Stomach (tissue), 9 donors: ENCODE measurements around the gene NDUFS4. TPM values are rescaled to one million over a fixed set of nuclear protein-coding genes. Genes with fewer than 3 reads are reported as not detected.

Experiments
- DNase-seq, 2 donors: peaks; one replicate each; pipeline versions ENCODE4 v3.0.0 to v3.0.0-alpha.2; 2013 to 2019
- H3K27ac ChIP-seq, 5 donors: fragments of 200-600 bp in 4 of 5; sonication (generic) in 4 of 5; one replicate each; pipeline ENCODE4 v1.5.1; 2013 to 2019; ENCODE audit warnings: mild to moderate bottlenecking in 1 of 5, moderate library complexity in 1 of 5
- H3K27me3 ChIP-seq, 3 donors: fragments of 200-600 bp; sonication (generic); one replicate each; pipeline ENCODE4 v1.5.1; 2017 to 2019; ENCODE audit warnings: mixed run types in 1 of 3
- H3K36me3 ChIP-seq, 4 donors: fragments of 200-600 bp; sonication (generic); 1 replicate in 3 of 4; 2 replicates in 1 of 4; pipeline ENCODE4 v1.5.1; 2016 to 2019
- H3K4me1 ChIP-seq, 4 donors: fragments of 200-600 bp; sonication (generic); one replicate each; pipeline ENCODE4 v1.5.1; 2016 to 2019
- H3K4me3 ChIP-seq, 4 donors: fragments of 200-600 bp; sonication (generic) in 3 of 4; one replicate each; pipeline ENCODE4 v1.5.1; 2016 to 2019; ENCODE audit warnings: mild to moderate bottlenecking in 1 of 4
- H3K9me3 ChIP-seq, 4 donors: fragments of 200-600 bp; sonication (generic); one replicate each; pipeline ENCODE4 v1.5.1; 2016 to 2019
- EP300 ChIP-seq: sonication (generic); formaldehyde crosslinking; IDR thresholded peaks from one replicate; pipeline ENCODE4 v1.6.1; 2017; ENCODE audit warnings: antibody characterized with exemption
- POLR2A ChIP-seq, 4 donors: fragments of 450-650 bp; IDR thresholded peaks; one replicate each; pipeline ENCODE4 v1.6.1; 2016; ENCODE audit warnings: antibody characterized with exemption in 4 of 4, control low read depth in 2 of 4, mild to moderate bottlenecking in 1 of 4, moderate library complexity in 1 of 4
- POLR2AphosphoS5 ChIP-seq, 3 donors: sonication (generic); formaldehyde crosslinking; IDR thresholded peaks; one replicate each; pipeline ENCODE4 v1.6.1; 2016; ENCODE audit warnings: antibody characterized with exemption in 3 of 3
- WGBS, 5 donors: extraction: QIAGEN DNeasy Blood & Tissue Kit in 3 of 5; methylation state at CpG; one replicate each; pipeline versions ENCODE4 v1.1.5 to v1.1.7; 2013 to 2018; 5-methylcytosine and 5-hydroxymethylcytosine counted together
- intact Hi-C: fragments of 100-400 bp; cut with DNase I; formaldehyde crosslinking; loops from one replicate; pipeline ENCODE4 v1.15.1; 2023; ENCODE audit warnings: low total_unique reads
- polyA plus RNA-seq, 3 donors: library from polyadenylated mRNA; stranded (reverse); fragments of 200-250 nt; gene quantifications; one replicate each; pipeline ENCODE4 v1.2.3, GENCODE V29; 2013
- total RNA-seq, 5 donors: library from RNA; depleted of rRNA; stranded (reverse); fragments of >200 nt; gene quantifications; one replicate each; pipeline versions ENCODE4 v1.1.0 to v1.2.3, GENCODE V29; 2014 to 2016
- TF ChIP-seq, protein P1 (sequence below), 7 experiments: fragments of 450-650 bp in 4 of 7; fragments of 200-600 bp in 3 of 7; sonication (generic) in 3 of 7; IDR thresholded peaks; one replicate each; pipeline ENCODE4 v1.5.1; 2016 to 2019; ENCODE audit warnings: antibody characterized with exemption in 7 of 7, control low read depth in 2 of 7, mild to moderate bottlenecking in 1 of 7
- donor health status: healthy with polysubstance abuse.
- donor health status: Bipolar disorder and iron deficiency.
- donor health status: healthy.

The NDUFS4 gene
- total and polyA plus RNA-seq, 8 donors: 8.7 to 103 (median 85.2) TPM

DNA sequence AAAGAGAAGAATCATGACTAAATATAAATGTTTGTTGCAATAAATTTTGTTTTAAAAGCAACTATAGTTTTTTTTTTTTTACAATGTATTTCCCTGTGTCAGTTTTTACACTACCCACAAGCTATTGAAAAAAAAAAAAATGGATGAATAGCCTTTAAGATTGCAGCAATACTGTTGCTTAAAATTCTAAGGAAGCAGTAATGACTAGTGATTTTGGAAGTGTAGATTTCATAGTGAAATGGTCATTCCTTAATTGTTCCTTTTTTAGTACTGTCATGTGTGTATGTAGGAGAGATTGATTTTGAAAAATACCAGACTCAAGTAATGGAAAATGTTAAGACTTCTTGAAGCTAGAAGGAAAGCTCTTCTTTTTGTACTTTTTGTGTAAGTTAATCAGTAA, 53.1 kb downstream of the NDUFS4 start:
- intact Hi-C loops: no loop called here
- H3K4me1 ChIP-seq: peaks cover 0 to 29% (median 13%) of the 10 kb centered on the region in 4 donors
- TF ChIP-seq EP300 (no peak), POLR2A (IDR thresholded peaks at IDR 0.05) (no peak), POLR2AphosphoS5 (IDR thresholded peaks at IDR 0.05) (no peak)
- TF ChIP-seq, protein P1, sequence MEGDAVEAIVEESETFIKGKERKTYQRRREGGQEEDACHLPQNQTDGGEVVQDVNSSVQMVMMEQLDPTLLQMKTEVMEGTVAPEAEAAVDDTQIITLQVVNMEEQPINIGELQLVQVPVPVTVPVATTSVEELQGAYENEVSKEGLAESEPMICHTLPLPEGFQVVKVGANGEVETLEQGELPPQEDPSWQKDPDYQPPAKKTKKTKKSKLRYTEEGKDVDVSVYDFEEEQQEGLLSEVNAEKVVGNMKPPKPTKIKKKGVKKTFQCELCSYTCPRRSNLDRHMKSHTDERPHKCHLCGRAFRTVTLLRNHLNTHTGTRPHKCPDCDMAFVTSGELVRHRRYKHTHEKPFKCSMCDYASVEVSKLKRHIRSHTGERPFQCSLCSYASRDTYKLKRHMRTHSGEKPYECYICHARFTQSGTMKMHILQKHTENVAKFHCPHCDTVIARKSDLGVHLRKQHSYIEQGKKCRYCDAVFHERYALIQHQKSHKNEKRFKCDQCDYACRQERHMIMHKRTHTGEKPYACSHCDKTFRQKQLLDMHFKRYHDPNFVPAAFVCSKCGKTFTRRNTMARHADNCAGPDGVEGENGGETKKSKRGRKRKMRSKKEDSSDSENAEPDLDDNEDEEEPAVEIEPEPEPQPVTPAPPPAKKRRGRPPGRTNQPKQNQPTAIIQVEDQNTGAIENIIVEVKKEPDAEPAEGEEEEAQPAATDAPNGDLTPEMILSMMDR (IDR thresholded peaks at IDR 0.05): no peak
- peaks cover 0 to 6% (median 0%) of the 10 kb centered on the region in 4 donors for H3K36me3 ChIP-seq
- DNase-seq: no peak
- H3K27me3 ChIP-seq: no peaks in the 10 kb centered on the region
- no peak overlapping the region for H3K27ac ChIP-seq
- H3K4me3 ChIP-seq: no peak overlapping the region
- H3K9me3 ChIP-seq: no peaks in the 10 kb centered on the region

DNA sequence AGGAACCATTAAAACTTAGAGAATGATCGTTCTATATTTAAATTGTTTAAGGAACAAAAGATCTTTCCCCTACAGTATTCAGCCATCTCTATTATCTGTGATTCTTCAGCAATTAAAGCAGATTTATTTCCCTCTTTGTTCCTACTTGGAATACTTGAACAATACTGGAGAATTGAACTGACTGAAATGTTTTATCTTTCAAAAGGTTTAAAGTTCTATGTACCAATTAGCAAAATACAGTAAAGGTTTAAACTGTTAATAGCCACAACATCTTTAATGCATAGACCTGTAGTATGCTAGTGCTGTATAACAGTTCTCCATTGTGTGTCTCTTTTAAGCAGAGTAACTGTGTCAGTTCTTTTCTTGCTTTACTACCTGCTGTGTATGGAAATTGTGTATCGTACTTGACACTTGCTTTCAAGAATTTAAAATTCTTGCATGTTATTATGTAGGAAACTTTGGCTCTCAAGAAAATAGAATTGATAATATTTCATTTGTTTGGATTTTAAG, 54.0 kb downstream of the NDUFS4 start:
- no peak for DNase-seq
- WGBS, 5 donors: 92 to 97% (median 96%) methylated on average over 2 of the region's 2 CpGs
- Histone ChIP-seq H3K4me3 (no peak overlapping the region), H3K27me3 (no peaks in the 10 kb centered on the region), H3K4me1 (peaks cover 0 to 29% (median 13%) of the 10 kb centered on the region in 4 donors), H3K36me3 (no peaks in the 10 kb centered on the region), H3K27ac (no peak overlapping the region), H3K9me3 (no peaks in the 10 kb centered on the region)
- TF ChIP-seq POLR2A (IDR thresholded peaks at IDR 0.05): no peak
- intact Hi-C loops: no loop called here

DNA sequence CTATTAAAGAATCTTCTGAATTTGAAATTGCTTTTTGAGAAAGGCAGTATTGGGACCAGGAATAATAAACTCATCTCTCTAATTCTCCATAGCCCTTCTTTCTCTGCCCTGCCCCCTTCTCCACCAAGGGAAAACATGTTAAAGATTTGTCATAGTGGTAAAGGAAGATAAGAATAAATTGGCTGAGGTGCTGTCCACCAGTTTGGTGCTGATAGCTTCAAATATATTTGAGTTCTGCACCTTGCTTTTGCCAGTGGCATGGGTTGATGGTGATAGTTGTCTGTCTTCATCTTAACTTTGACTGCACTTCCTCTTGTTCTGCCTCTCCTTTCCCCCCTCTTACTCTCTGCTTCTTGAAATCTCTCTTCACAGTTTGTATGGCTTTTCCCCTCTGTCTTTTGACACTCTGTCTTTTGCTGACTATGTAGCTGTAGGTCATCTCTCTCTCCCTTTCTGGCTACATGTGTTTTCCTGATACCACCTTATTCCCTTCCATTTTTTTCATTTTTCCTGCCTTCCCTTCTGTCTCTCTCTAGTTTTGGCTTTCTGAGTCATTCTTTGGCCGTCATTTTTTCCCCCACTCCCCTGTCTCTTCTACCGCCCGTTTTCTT, 56.6 kb downstream of the NDUFS4 start:
- H3K4me3 ChIP-seq: no peak overlapping the region
- H3K4me1 ChIP-seq: peaks cover 0 to 16% (median 9%) of the 10 kb centered on the region in 4 donors
- TF ChIP-seq POLR2AphosphoS5 (IDR thresholded peaks at IDR 0.05) (no peak), EP300 (no peak), POLR2A (IDR thresholded peaks at IDR 0.05) (no peak)
- TF ChIP-seq, protein P1 (IDR thresholded peaks at IDR 0.05): no peak
- intact Hi-C loops: no loop called here
- H3K27me3 ChIP-seq: no peaks in the 10 kb centered on the region
- H3K9me3 ChIP-seq: no peaks in the 10 kb centered on the region
- H3K27ac ChIP-seq: no peak overlapping the region
- H3K36me3 ChIP-seq: peaks cover 0 to 1% (median 0%) of the 10 kb centered on the region in 4 donors
- 93 to 99% (median 98%) methylated on average over 3 of the region's 3 CpGs for WGBS, 5 donors
- DNase-seq: peak in 1 of 2 donors; percentile 9

DNA sequence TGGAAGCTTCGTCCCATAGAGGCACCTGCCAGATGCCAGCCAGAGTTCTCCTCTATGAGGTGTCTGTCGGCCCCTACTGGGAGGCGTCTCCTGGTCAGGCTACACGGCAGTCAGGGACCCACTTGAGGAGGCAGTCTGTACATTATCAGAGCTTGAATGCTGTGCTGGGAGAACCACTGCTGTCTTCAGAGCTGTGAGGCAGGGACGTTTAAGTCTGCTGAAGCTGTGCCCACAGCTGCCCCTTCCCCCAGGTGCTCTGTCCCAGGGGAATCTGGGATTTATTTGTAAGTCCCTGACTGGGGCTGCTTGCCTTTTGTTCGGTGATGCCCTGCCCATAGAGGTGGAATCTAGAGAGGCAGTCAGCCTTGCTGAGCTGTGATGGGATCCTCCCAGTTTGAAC, 70.8 kb downstream of the NDUFS4 start:
- WGBS, 5 donors: 83 to 100% (median 89%) methylated on average over 2 to 6 of the region's 6 CpGs
- Histone ChIP-seq H3K36me3 (peaks cover 4 to 19% (median 13%) of the 10 kb centered on the region in 4 donors), H3K4me1 (peaks cover 0 to 14% (median 0%) of the 10 kb centered on the region in 4 donors), H3K27me3 (no peaks in the 10 kb centered on the region), H3K27ac (no peak overlapping the region), H3K9me3 (peaks cover 0 to under 1% (median under 1%) of the 10 kb centered on the region in 4 donors), H3K4me3 (no peak overlapping the region)
- DNase-seq: no peak
- TF ChIP-seq POLR2AphosphoS5 (IDR thresholded peaks at IDR 0.05): no peak
- TF ChIP-seq POLR2A (IDR thresholded peaks at IDR 0.05): no peak
- TF ChIP-seq EP300: no peak
- TF ChIP-seq, protein P1 (IDR thresholded peaks at IDR 0.05): no peak
- intact Hi-C loops: no loop called here

DNA sequence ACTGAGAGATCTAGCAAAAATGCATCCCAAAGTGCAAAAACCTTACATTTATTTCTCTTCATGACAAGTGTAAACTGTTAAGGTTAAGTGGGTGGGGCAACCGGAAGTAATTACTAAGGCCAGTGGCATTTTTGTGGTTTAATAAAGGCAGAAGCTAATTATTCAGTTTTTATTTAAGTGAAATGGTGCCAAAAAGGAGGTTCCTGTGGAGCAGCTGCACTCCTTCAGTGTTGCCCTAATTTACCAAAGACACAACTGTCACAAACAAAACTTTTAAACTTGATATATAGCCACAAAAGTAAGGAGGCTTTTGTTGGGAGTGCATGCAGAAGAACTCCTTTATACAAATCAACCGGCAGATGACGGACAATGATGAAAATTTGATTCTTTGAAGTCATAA, 81.6 kb downstream of the NDUFS4 start:
- DNase-seq: peak in 1 of 2 donors; percentile 37
- Histone ChIP-seq H3K36me3 (peaks cover 0 to 11% (median 7%) of the 10 kb centered on the region in 4 donors), H3K9me3 (no peaks in the 10 kb centered on the region), H3K4me3 (no peak overlapping the region), H3K27me3 (no peaks in the 10 kb centered on the region), H3K27ac (no peak overlapping the region), H3K4me1 (peaks cover 6 to 32% (median 16%) of the 10 kb centered on the region in 4 donors)
- intact Hi-C loops: no loop called here
- TF ChIP-seq EP300 (no peak), POLR2A (IDR thresholded peaks at IDR 0.05) (no peak), POLR2AphosphoS5 (IDR thresholded peaks at IDR 0.05) (no peak)
- TF ChIP-seq, protein P1 (IDR thresholded peaks at IDR 0.05): no peak
- WGBS, 5 donors: 51 to 67% (median 61%) methylated on average over 3 of the region's 3 CpGs
